Measurements from ENCODE around the gene UNC5C. TPM values are rescaled to one million over a fixed set of nuclear protein-coding genes. Genes with fewer than 3 reads are reported as not detected.

UNC5C gene
- total and polyA plus RNA-seq, 2 of the 8 experiments (the other 6 are each of a cell fraction or from before 2014, with no cell fraction given): 0.30 to 1.3 TPM

DNA sequence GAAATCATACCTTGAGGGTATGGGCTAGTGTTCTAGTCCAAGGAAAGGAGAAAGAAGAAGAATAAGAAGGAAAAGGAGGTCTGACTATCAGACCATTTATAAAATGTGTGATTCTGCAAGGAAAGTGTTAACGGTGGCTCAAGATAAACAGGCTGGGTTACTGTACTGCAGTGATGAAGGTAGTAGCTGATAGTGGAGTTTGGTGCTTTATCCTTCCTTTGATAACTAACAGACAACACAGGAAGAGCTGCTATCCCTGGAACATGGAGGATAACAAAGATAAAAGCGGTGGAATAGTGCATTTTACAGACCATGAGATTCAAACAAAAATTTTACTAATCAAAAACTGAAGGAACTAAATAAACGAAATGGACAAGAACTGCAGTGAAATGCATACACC is 2.6 kb downstream of the UNC5C start (continued):
- TF ChIP-seq POU5F1 (IDR thresholded peaks at IDR 0.05; ENCODE audit: low read depth, low read length): no peak
